ENCODE data around the gene ZNF784.

GRCh38 chr19:55660991-55661390 lies 36.6 kb upstream of the ZNF784 start:
- TF ChIP-seq CTCF (IDR thresholded peaks at IDR 0.05; ENCODE audit: poor library complexity): no peak
- no peak for TF ChIP-seq EZH2 (IDR thresholded peaks at IDR 0.05; ENCODE audit: borderline replicate concordance)
